Suprapubic skin (tissue), 4 donors: ENCODE measurements around the gene SMYD3. TPM values are rescaled to one million over a fixed set of nuclear protein-coding genes. Genes with fewer than 3 reads are reported as not detected.

Experiments
- DNase-seq, 2 donors: peaks; one replicate each; pipeline ENCODE4 v3.0.0-alpha.2; 2019; ENCODE audit warnings: low spot score in 2 of 2
- H3K27ac ChIP-seq: fragments of 200-600 bp; sonication (generic); one replicate; pipeline ENCODE4 v1.5.1; 2019
- H3K27me3 ChIP-seq: fragments of 200-600 bp; sonication (generic); one replicate; pipeline ENCODE4 v1.5.1; 2019
- H3K36me3 ChIP-seq: fragments of 200-600 bp; sonication (generic); one replicate; pipeline ENCODE4 v1.5.1; 2019
- H3K4me1 ChIP-seq: fragments of 200-600 bp; sonication (generic); one replicate; pipeline ENCODE4 v1.5.1; 2019
- H3K4me3 ChIP-seq: fragments of 200-600 bp; sonication (generic); one replicate; pipeline ENCODE4 v1.5.1; 2019; ENCODE audit warnings: mild to moderate bottlenecking
- H3K9me3 ChIP-seq: fragments of 200-600 bp; sonication (generic); one replicate; pipeline ENCODE4 v1.5.1; 2019
- CTCF ChIP-seq, 2 donors: fragments of 200-600 bp in 1 of 2; fragments of 450-650 bp in 1 of 2; sonication (generic) in 1 of 2; IDR thresholded peaks; one replicate each; pipeline ENCODE4 v1.5.1; 2016 to 2019; ENCODE audit warnings: antibody characterized with exemption in 2 of 2, mild to moderate bottlenecking in 1 of 2, moderate library complexity in 1 of 2
- EP300 ChIP-seq: sonication (generic); formaldehyde crosslinking; IDR thresholded peaks from one replicate; pipeline ENCODE4 v1.6.1; 2017; ENCODE audit warnings: antibody characterized with exemption
- POLR2A ChIP-seq, 2 donors: fragments of 450-650 bp; IDR thresholded peaks; one replicate each; pipeline ENCODE4 v1.6.1; 2017; ENCODE audit warnings: antibody characterized with exemption in 2 of 2, mild to moderate bottlenecking in 2 of 2, moderate library complexity in 2 of 2
- POLR2AphosphoS5 ChIP-seq, 3 donors: sonication (generic); formaldehyde crosslinking; IDR thresholded peaks; one replicate each; pipeline ENCODE4 v1.6.1; 2017; ENCODE audit warnings: antibody characterized with exemption in 3 of 3
- WGBS: methylation state at CpG from one replicate; pipeline ENCODE4 v1.1.5; 2018; 5-methylcytosine and 5-hydroxymethylcytosine counted together
- total RNA-seq, 4 donors: library from RNA; depleted of rRNA; stranded (reverse); fragments of >200 nt; gene quantifications; one replicate each; pipeline ENCODE4 v1.1.0, GENCODE V29; 2016

SMYD3 gene
- total RNA-seq, 4 donors from 2014 or later, result 14.5 to 33.6 (median 18.9) TPM

GRCh38 chr1:245754463-245754961 lies 752.6 kb downstream of the SMYD3 start:
- H3K27ac ChIP-seq, result no peak overlapping the region
- TF ChIP-seq CTCF (IDR thresholded peaks at IDR 0.05), result no peak
- no peak for TF ChIP-seq EP300
- TF ChIP-seq POLR2AphosphoS5 (IDR thresholded peaks at IDR 0.05), result no peak
- 97% methylated on average over 3 of the region's 3 CpGs for WGBS
- no peak overlapping the region for H3K4me3 ChIP-seq
- no peaks in the 10 kb centered on the region for H3K4me1 ChIP-seq
- H3K36me3 ChIP-seq, result no peaks in the 10 kb centered on the region
- H3K9me3 ChIP-seq, result peaks cover 10% of the 10 kb centered on the region
- H3K27me3 ChIP-seq, result no peaks in the 10 kb centered on the region
- DNase-seq, result no peak

- no peak for DNase-seq
- Histone ChIP-seq H3K4me3 (no peak overlapping the region), H3K4me1 (no peaks in the 10 kb centered on the region), H3K27ac (no peak overlapping the region), H3K27me3 (no peaks in the 10 kb centered on the region), H3K36me3 (no peaks in the 10 kb centered on the region), H3K9me3 (peaks cover 10% of the 10 kb centered on the region)
- TF ChIP-seq POLR2A (IDR thresholded peaks at IDR 0.05) (no peak), POLR2AphosphoS5 (IDR thresholded peaks at IDR 0.05) (no peak), CTCF (IDR thresholded peaks at IDR 0.05) (no peak), EP300 (no peak)
- 91% methylated on average over 2 of the region's 2 CpGs for WGBS
Observed at GRCh38 chr1:245753807-245754206, 753.3 kb downstream of the SMYD3 start.

- 77% methylated on average over 2 of the region's 3 CpGs for WGBS
- no peak for DNase-seq
- Histone ChIP-seq H3K27me3 (no peaks in the 10 kb centered on the region), H3K4me1 (no peaks in the 10 kb centered on the region), H3K4me3 (no peak overlapping the region), H3K9me3 (peaks cover 10% of the 10 kb centered on the region), H3K27ac (no peak overlapping the region), H3K36me3 (peaks cover 8% of the 10 kb centered on the region)
- TF ChIP-seq EP300 (no peak), CTCF (IDR thresholded peaks at IDR 0.05) (no peak), POLR2A (IDR thresholded peaks at IDR 0.05) (no peak), POLR2AphosphoS5 (IDR thresholded peaks at IDR 0.05) (no peak)
Observed at GRCh38 chr1:245752561-245752960, 754.5 kb downstream of the SMYD3 start.

DNA sequence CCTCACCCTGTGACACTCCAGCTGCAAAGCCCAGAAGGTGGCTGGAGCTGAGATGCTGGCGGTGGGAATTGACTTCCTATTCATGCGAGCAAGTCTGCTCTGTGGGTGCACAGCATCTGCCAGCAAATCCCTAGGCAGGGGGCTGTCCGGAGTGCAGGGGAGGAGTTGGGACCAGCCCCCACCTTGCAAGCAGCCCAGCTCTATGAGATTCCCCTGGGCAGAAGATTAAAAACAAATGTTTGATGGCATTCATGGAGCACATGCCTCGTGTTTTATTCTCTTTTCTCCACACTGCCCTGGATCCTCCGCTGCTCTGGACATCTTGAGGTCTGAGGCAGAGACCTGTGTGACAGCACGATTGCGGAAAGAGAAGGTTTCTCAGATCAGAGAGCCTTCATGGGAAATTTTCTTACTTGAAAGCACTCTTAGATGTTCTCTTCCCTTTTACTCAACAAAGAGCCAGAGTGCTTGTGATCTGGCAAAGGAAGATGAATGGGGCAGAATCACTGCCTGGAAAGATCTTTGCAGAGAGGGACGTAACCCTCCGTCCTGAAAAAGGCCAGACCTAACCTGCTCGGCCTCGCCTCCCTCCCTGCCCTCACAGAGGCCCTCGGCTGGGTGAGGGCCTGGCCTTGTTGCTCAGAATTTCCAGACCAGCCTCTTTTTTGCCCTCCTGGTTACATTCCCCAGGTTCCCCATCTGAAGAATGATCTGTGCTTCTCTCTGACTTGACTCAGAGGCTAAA lies 755.2 kb downstream of the SMYD3 start:
- Histone ChIP-seq H3K4me1 (no peaks in the 10 kb centered on the region), H3K27ac (no peak overlapping the region), H3K36me3 (peaks cover 8% of the 10 kb centered on the region), H3K4me3 (no peak overlapping the region), H3K27me3 (no peaks in the 10 kb centered on the region), H3K9me3 (peaks cover 9% of the 10 kb centered on the region)
- WGBS, result 81% methylated on average over 12 of the region's 12 CpGs
- TF ChIP-seq EP300 (no peak), CTCF (IDR thresholded peaks at IDR 0.05) (no peak), POLR2A (IDR thresholded peaks at IDR 0.05) (no peak), POLR2AphosphoS5 (IDR thresholded peaks at IDR 0.05) (no peak)
- DNase-seq, result no peak

- no peak overlapping the region for H3K27ac ChIP-seq
- H3K27me3 ChIP-seq, result no peaks in the 10 kb centered on the region
- DNase-seq, result no peak
- no peaks in the 10 kb centered on the region for H3K4me1 ChIP-seq
- peaks cover 8% of the 10 kb centered on the region for H3K36me3 ChIP-seq
- WGBS, result 67% methylated on average over 4 of the region's 4 CpGs
- TF ChIP-seq POLR2AphosphoS5 (IDR thresholded peaks at IDR 0.05) (no peak), EP300 (no peak), POLR2A (IDR thresholded peaks at IDR 0.05) (no peak), CTCF (IDR thresholded peaks at IDR 0.05) (no peak)
- no peak overlapping the region for H3K4me3 ChIP-seq
- peaks cover 7% of the 10 kb centered on the region for H3K9me3 ChIP-seq
Observed at GRCh38 chr1:245751116-245751515, 756.0 kb downstream of the SMYD3 start.
